Brain microvascular endothelial cell (primary cell): ENCODE data around the gene BMAL2.

Experiments
- DNase-seq: peaks from one replicate; pipeline ENCODE4 v3.0.0-alpha.2; 2020
- H3K27ac ChIP-seq: fragments of 250-450 bp; sonication (Bioruptor Pico); 2 replicates; pipeline ENCODE4 v1.5.1; 2020; ENCODE audit warnings: mild to moderate bottlenecking, moderate library complexity
- H3K27me3 ChIP-seq: fragments of 250-450 bp; sonication (Bioruptor Pico); replicated peaks from 2 replicates; pipeline ENCODE4 v1.5.1; 2020; ENCODE audit warnings: mild to moderate bottlenecking
- H3K36me3 ChIP-seq: fragments of 250-450 bp; sonication (Bioruptor Pico); replicated peaks from 2 replicates; pipeline ENCODE4 v1.5.1; 2020; ENCODE audit warnings: mild to moderate bottlenecking
- H3K4me3 ChIP-seq: 2 replicates; pipeline ENCODE4 v1.5.1; 2011; ENCODE audit warnings: low read depth, mild to moderate bottlenecking, control low read depth, low read length, moderate library complexity
- CTCF ChIP-seq: IDR thresholded peaks from 2 replicates; pipeline ENCODE4 v1.5.1; 2011; ENCODE audit warnings: low read depth, mild to moderate bottlenecking, moderate library complexity, low read length, control low read depth, inconsistent platforms; ENCODE audit errors: missing control alignments
- in situ Hi-C: cut with HindIII; loops from 2 replicates; pipeline ENCODE4 v1.10.0; 2017; ENCODE audit warnings: low sequenced_read_pairs, low pct_ligation_motif_present

The BMAL2 gene

GRCh38 chr12:27290501-27291168, 42.0 kb upstream of the BMAL2 start:
- no peak overlapping the region for H3K27ac ChIP-seq
- in situ Hi-C loops = no loop called here
- no peak overlapping the region for H3K4me3 ChIP-seq
- TF ChIP-seq CTCF = no peak
- no peak for DNase-seq
- no peaks in the 10 kb centered on the region for H3K36me3 ChIP-seq
- H3K27me3 ChIP-seq = no peaks in the 10 kb centered on the region

DNA sequence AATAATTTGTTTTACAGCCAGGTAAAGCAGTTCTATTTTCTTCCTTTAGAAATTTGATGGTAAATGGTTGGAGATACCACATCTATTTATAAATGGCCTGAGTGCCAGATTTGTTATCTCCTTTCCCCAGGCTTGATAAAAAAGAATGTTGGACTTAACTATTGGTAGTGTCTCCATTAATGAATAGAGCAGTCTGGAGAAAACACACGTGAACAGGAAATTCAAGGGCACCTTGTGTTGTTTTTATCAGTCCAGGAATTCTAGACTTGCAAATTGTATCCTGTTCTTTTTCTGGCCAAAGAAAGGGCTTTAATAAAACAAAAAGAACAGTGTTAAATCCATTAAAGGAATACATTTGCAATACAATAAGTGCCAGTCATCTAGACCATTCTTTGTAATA, 40.8 kb upstream of the BMAL2 start:
- Histone ChIP-seq H3K27ac (no peak overlapping the region), H3K4me3 (no peak overlapping the region), H3K27me3 (no peaks in the 10 kb centered on the region), H3K36me3 (no peaks in the 10 kb centered on the region)
- in situ Hi-C loops = no loop called here
- no peak for TF ChIP-seq CTCF
- DNase-seq = no peak

DNA sequence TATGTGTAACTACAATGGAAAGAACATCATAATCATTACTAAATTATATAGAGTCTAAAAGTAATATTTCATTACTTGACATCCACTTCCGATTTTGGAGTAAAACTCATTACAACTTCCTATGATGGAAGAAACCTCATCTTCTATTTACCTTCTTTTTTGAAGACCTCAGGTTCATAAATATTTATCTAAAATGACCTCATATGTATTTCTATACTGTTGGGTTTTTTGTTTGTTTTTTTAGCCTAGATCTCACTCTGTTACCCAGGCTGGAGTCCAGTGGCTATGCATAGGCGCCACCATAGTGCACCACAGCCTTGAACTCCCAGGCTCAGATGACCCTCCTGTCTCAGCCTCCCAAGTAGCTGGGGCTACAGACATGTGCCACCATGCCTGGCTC, 39.9 kb upstream of the BMAL2 start:
- Histone ChIP-seq H3K36me3 (peaks cover under 1% of the 10 kb centered on the region), H3K27me3 (no peaks in the 10 kb centered on the region), H3K4me3 (no peak overlapping the region), H3K27ac (no peak overlapping the region)
- in situ Hi-C loops = no loop called here
- no peak for TF ChIP-seq CTCF
- DNase-seq = no peak

DNA sequence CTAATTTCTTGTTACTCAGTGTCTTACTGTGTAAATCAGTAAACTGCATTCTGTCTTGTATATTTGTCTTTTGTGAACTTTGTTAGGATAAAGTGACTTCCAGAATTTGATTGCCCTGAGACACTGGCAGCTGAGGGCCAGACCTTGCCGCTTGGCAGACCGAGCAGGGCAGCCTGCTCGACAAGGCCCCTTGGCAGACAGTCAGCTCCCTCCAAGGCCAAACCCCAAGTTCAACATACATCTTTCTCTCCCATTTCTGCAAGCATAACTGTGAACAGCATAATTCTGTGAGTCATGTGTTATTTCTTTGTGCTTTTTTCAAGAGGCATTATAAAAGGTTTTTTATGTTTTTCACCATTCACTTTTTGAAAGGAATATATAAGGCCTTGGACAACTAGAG, 39.2 kb upstream of the BMAL2 start:
- Histone ChIP-seq H3K27ac (no peak overlapping the region), H3K36me3 (peaks cover 5% of the 10 kb centered on the region), H3K27me3 (no peaks in the 10 kb centered on the region), H3K4me3 (no peak overlapping the region)
- peak; percentile 28 for DNase-seq
- in situ Hi-C loops = no loop called here
- no peak for TF ChIP-seq CTCF

DNA sequence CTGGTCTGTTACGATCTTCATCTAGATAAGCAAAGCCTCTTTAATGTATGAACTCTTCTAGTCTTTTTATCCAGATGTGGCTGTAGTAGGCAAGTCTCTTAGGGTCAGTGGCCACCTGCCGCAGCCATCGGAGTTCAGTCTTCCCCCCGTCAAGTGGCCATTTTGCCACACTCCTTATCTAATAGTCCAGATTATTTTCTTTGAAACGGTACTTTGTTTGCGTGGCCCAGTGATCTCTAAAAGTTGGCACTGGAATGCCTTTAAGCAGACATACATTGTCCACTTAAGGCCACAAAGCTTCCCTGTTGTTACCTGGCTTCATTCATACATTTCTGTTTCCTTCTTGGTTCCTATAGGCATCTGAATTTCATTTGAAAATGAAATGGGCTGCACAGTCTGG, 36.0 kb upstream of the BMAL2 start:
- no peak for DNase-seq
- TF ChIP-seq CTCF = no peak
- Histone ChIP-seq H3K36me3 (peaks cover 14% of the 10 kb centered on the region), H3K27me3 (no peaks in the 10 kb centered on the region), H3K4me3 (no peak overlapping the region), H3K27ac (no peak overlapping the region)
- in situ Hi-C loops = no loop called here

DNA sequence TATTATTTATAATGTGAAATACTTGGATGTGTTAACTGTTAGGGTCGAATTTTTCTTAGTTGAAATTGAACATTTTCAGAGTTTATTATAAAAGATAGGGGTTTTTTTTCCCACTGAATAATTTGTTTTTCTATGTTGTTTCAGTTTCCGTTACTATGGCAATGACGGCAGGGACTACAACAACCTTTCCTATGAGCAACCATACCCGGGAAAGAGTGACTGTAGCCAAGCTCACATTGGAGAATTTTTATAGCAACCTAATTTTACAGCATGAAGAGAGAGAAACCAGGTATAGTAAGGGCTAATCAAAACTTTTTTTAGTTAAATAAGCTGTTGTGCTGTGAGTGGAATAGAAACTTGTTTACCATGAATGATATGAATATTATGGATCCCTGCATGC, 35.1 kb upstream of the BMAL2 start:
- Histone ChIP-seq H3K27ac (no peak overlapping the region), H3K36me3 (peaks cover 16% of the 10 kb centered on the region), H3K27me3 (no peaks in the 10 kb centered on the region), H3K4me3 (no peak overlapping the region)
- DNase-seq = no peak
- in situ Hi-C loops = no loop called here
- no peak for TF ChIP-seq CTCF
